Measurements from ENCODE around the gene ABCB8.

DNA sequence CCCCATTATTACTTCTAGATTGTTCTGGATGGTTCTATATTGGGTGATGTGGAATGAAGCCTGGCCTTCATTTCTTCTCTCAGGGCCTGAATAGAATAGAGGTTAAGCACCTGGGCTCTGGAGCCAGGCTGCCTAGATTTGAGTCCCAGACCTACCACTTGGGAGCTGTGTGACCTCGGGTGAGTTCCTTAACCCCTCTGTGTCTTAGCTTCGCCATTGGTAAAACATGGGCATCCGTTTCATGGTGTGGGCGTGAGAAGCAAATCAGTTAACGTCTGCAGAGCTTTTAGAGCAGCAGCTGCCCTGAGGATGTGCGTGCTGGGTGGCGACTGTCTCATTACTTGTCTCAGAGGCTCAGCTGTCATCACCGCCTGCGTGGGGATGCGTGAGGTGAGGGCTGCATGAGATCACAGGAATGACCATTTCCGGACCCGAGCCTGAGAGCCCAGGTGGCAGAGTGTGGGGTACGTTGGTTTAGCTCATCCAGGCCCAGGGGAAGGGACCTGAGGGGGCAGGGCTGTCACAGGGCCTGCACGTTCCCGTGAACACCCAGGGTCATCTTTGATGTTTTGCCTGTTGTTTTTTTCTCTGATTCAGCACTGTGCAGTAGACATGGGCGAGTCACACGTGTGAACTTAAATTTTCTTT is 67.7 kb downstream of the ABCB8 start:
- TF ChIP-seq, protein P1, sequence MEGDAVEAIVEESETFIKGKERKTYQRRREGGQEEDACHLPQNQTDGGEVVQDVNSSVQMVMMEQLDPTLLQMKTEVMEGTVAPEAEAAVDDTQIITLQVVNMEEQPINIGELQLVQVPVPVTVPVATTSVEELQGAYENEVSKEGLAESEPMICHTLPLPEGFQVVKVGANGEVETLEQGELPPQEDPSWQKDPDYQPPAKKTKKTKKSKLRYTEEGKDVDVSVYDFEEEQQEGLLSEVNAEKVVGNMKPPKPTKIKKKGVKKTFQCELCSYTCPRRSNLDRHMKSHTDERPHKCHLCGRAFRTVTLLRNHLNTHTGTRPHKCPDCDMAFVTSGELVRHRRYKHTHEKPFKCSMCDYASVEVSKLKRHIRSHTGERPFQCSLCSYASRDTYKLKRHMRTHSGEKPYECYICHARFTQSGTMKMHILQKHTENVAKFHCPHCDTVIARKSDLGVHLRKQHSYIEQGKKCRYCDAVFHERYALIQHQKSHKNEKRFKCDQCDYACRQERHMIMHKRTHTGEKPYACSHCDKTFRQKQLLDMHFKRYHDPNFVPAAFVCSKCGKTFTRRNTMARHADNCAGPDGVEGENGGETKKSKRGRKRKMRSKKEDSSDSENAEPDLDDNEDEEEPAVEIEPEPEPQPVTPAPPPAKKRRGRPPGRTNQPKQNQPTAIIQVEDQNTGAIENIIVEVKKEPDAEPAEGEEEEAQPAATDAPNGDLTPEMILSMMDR (optimal IDR thresholded peaks at IDR 0.05 in 1 of 3, IDR thresholded peaks at IDR 0.05 in 1 of 3, conservative IDR thresholded peaks at IDR 0.05 in 1 of 3; ENCODE audit: extremely low read depth in 1 of 3, insufficient read depth in 2 of 3, low read length in 3 of 3): no peak
- no peak for TF ChIP-seq EZH2 (IDR thresholded peaks at IDR 0.05; ENCODE audit: low read length)

Data from keratinocyte (primary cell).